Hepatic stellate cell (primary cell): Measurements from ENCODE around the gene FAM13A.

Source experiments
- DNase-seq: peaks from one replicate; pipeline ENCODE4 v3.0.0; 2011; ENCODE audit warnings: low spot score

The FAM13A gene

DNA sequence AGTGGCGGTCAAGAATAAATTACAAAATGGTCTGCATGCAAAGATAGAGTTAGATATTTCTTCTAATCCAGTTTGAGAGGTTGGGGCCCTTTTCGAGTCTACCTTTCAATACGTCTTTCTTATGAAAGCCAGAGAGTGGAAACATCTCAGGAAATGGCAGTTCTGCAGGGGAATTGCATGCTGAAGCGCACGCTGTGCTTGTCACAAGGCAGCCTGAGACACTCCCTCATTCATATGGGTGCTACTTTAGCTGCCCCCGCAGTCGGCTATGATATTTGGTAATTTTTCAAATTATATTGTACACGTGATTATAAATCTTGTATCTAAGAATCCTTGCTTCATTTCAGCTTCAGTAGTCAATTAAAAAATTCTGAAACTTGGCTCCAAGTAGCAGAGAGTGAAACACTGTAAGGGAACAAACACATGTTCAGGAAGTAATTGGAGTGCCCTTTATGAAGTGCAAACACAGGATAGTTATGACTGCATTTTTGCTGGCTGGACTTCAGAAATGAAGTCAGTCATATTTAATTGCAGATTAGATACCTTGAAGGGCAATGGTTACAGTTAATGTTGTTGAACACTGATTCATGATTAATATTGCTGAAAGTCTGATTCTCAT, 213.8 kb downstream of the FAM13A start:
- no peak for DNase-seq

DNA sequence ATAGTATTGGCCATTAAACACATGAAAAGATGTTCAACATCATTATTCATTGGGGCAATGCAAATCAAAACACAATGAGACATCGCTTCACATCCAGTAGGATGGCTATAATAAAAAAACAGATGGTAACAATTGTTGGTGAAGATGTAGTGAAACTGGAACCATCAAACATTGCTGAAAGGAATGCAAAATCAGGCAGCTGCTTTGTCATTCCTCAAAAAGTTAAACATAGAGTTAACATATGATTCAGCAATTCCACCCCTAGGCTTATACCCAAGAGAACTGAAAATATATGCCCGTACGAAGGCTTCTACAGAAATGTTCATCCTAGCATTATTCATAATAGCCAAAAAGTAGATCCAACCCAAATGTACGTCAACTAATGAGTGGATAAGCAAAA, 215.3 kb downstream of the FAM13A start:
- no peak for DNase-seq

DNA sequence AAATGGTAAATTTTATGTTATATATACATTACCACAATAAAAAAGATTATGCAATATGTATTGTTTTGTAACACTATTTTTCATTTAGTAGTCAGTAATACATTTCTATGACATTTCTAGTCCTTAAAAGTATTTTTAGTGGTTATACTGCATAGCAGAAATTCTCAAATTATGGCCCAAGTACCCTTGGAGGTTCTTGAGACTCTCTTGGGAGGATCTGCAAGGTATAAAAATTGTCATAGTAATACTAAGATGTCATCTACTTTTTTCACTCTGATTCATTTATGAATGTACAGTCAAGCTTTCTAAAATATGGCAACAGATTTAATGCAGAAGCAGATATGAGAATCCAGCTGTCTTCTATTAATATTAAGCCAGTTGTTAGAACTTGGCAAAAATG, 220.8 kb downstream of the FAM13A start:
- no peak for DNase-seq

DNA sequence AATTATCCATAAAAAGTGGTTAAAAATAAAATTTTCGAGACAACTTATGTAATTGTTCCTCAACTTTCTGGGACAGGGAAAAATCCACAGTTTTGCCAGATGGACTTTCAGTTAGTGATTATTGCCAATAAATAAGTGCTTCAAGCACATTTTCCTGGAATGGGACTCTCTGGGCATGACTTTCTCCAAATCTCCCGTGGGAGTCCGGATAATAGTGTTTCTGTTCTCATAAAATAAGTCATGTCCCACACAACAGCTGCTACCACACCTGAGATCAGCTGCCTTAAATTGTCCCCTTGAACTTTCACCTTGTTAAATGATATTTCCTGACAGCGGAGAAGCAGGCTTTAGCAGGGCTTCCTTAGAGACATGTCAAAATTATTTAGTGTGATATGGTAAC, 226.0 kb downstream of the FAM13A start:
- DNase-seq = no peak

DNA sequence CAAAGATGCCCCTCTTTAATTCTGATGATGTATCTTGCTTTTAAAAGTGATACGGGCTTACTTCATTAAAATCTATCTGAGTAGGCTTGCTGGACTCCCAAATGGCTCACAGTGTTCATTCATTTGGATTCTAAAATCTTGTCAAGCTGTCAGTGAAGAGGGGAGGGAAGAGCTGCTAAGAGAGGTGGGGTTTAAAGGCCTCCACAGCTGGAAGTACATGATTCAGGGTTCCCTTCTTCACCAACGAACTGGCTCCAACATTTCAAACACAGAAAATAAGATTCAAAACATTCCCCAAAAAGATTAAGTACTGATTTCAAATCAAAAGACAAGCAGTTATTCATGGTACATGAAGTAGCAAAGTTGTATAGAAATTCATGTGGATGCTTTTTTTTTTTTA, 226.4 kb downstream of the FAM13A start:
- no peak for DNase-seq

DNA sequence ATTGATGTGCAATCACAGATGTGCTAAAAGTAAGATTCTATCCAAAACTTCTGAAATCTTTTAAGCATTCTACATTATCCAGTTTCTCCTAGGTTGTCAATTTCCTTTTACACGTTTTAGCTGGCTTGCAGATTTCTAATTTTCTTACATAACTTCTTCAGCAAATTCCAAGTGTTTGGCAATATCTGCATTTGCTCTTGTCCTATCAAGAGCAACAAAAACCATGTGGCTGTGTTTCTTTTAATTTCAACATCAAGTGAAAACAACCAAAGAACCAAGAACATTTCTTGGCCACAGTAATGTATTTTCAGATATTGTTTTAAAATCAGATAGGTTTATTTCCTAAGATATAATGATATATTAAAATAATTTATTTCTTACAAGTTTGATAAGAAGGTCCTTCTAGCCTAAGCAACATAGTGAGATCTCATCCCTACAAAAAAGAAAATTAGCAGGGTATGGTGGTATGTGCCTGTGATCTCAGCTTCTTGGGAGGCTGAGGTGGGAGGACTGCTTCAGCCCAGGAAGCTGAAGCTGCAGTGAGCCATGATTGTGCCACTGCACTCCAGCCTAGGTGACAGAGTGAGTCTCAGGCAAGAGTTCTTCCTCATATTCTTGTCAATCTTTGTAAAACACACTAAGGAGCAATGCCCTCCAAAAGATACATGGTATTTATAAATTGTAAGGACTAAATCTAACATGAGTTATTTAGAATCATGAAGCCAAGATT, 228.0 kb downstream of the FAM13A start:
- DNase-seq = no peak

DNA sequence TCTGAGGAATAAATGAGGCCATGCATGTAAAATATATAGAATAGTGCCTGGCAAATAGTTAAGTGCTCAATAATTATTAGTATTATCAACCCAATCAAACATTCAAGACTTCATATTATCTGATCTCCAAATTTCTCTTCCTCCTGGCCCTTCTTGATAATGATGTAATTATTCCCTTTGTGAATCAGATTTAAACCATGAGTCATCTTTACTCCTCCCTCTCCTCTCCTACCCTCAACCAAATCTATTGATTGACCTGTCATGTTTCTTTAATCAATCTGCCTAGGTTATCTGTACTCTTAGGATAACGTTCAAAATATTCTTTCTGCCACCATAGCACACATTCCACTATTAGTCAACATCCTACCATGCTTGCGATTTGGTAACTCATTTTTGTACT, 229.5 kb downstream of the FAM13A start:
- no peak for DNase-seq

DNA sequence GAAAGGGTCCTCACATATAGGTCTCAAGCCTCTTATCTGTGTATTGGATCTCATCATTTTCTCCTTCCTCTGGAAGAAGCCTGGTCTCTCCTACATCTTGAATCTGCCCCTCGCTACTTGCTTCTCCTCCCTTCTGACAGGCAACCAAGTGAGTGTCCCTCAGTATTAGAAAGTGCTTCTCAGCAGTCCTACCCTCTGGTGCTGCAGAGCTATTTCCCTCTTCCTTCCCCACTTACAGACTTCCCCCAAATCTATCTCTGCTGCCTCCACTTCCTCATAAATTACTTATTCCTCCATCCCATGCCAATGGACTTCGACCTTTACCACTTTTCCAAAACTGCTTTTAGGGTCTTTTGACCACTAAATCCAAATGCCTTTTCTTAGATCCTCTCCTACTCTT, 230.2 kb downstream of the FAM13A start:
- no peak for DNase-seq

DNA sequence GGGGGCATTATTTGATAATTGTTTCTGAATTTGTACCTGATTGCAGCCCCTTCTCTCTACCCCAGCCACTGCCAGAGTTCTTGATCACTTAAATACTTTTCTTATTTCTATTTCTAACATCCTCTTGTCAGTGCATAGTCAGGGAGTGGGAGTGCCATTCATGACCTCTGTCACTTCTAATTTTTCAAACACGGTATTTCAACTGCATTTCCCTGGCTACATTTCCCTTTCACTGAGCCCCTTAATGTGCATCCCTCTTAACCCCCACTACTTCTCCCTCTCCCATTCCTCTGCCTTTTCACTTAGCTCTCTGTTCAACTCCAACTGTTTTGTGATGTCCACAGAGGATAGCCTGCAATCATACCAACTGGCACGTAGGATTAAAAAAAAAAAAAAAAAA, 231.1 kb downstream of the FAM13A start:
- no peak for DNase-seq

DNA sequence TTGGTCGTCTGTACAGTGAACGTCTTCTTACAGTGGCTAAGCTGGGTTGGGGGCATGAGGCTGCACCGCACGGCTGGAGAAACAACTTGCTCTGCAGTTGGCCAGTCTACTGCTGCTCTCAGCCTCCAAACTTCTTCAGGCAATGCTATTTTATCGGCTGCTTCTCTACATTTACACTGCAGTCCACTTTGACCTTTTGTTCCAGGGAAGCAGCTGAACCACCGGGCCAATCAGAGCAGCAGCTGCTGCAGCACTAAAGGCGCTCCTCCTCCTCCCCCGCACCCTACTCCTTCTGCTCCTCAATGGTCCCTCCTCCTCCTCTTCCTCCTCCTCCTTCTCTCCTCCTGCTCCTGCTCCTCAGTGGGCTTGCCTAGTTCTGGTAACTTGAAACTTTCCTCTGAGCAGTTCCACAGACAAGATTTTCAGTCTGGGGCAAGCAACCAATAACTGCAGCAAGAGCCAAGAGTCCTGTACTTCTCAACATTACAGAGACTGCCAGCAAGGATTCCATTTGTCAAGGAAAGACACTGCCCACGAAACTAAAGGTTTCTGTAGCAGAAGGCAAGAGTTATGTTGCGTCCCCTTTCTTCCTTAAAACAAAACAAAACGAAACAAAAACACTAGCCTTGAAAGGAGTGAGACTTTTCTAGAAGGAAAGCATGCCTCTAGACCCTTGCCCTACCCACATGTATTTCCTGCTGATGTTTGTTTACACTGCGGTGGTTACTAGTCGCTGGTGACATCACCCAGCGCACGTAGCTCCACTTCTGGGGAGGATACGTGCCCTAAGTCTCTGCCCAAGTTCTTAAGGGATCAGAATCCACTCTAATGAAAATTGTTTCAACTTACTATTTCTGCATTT, 233.7 kb downstream of the FAM13A start:
- peak; percentile 58 for DNase-seq

DNA sequence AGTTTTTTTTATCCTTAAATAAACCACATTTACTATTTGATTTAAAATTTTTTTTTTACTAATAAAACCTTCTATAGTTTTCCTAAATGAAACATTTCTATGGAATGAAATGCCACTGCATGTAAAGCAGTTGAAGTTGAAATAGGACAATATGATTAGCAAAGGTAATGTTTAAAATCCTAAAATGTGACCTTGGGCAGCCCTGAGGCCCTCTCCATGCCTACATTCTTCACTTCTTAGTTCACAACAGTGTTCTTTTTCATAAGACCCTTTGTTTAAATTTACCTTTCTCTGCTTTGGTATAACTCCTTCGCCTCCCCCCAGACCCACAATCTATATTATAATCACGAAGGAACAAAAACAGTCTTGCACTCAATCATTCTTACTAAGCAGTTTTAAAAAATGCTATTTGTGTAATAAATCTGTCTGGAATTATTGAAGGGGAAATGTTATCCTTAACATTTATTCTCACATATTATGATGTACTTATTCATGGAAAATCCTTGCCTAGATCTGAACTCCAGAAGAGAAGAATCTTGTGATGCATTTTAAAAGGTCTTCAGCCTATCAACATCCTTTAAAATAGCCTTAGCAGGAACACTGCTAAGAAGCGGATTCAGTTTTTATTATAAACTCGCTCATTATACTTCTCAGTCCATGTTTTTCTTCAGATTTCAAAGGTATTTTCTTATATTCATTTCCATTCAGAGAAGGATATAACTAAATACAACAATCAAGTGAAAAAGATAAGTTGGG, 234.8 kb downstream of the FAM13A start:
- no peak for DNase-seq

DNA sequence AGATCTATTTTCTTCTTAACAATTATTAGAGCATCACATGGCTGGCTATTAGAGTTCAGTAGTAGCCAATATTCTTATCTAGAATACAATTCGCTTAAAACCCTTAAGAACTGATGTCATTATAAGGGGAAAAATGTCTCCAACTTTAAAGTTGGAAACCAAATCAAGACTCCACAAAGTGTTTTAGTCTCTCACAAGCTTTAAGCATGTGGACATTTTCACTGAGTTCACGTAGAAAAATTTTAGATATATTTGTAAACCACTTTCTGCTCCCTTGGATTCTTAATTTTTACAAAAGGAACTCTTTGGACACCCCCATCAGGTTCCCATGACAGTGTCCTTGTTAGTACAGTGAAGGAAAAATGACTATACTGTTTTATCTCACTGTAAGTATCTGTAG, 235.5 kb downstream of the FAM13A start:
- DNase-seq = no peak

DNA sequence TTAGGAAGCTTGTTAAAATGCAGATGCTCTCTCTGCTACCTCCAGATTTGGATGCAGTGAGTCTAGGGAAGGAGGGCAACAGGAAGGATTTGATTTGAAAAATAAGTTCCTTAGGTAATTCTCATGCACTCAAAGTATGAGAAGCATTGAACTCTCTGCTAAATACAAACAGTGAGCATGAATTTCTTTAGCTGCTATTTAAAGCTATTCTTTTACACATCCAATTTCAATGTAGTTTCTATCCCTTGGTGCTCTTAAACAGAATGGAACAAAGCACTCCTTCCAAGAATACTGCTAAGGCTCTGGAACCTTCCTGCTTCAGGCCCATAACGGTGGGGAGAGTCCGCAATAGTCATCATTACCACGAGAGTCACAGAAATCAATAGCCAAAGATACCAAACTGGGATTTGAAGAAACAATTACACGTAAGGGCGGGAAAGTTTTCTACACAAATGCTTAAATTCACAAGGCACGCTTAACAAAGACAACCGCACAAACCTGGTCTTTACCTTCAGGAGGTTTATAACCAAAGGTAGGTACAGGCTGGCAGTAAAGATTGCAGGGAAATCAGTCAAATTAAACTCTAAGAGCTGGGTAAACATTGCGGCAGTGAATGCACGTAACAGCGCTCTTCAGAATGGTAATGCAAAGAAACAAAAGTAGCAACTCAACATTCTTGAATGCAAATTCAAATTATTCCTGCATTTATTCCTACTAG, 236.1 kb downstream of the FAM13A start:
- DNase-seq = no peak

DNA sequence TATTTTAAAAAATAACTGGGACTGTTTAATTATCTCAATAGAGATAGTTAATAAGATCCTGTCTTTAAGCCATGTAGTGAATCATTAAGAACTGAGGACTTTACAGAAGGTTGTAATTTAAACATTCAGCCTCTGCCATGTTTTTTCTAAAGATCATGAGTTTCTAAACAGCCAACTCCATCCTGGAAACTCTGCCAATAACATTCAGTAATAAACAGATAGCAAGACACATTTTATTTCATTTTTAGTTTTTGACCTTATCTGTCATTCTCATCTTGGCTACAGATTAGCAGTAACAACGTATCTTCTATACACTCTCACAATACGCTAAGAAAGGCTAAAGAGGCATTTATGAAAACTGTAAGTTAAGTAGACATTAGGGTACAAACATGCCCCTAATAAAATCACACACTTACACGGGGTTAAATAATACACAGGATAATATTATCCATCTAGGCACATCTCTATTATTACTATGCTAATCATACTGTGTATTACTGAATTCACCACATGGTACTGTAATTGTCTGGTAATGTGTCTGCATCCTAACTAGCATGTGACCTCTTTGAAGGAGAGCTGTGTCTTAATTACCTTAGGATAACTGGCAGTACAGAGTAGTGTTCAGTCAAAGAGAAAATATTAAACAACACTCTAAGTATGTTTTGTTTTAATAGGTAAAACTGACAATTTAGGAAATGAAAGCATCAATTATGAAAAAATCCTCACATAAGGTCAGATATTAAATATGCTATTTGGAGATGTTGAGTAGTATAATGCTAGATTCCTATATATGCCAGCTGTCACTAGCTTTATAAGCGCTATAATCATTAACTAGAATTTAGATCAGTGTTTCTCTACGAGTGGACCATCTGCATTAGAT, 236.9 kb downstream of the FAM13A start:
- no peak for DNase-seq

DNA sequence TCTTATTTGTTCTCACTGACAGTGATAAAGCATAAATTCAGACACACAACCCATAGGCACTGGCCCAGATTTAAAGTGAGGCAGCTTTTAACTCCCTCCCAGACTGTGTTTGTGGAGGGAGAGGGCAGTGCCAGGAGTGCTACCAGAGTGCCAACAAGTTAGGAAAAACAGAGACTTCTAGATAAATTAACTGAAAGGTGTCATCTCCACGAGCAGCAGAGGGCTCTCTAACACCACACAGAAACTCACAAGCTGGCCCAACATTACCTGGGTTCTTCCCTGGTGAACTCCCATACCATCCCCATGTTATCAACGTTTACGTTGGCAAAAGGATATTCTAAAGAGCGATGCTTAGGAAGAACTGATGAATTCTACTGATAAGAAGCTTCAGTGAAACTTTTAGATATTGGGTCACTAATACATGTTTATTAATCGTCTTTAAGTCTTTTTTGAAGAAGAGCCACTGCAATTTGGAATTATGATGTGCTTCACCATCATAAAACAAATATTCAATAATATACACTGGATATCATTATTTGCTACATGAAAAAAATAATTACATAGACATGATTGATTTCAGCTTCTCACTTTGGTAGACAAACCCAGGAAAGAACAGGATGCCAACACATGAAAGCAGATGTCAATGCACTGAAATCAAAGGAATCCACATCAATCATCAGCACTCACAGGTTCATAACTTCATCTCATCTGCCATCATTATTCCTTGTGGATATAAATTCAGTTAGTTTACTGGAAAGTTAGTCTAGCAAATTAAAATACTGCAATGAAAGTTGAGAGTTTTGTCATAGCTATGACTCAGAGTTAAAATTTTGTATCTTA, 238.1 kb downstream of the FAM13A start:
- no peak for DNase-seq

DNA sequence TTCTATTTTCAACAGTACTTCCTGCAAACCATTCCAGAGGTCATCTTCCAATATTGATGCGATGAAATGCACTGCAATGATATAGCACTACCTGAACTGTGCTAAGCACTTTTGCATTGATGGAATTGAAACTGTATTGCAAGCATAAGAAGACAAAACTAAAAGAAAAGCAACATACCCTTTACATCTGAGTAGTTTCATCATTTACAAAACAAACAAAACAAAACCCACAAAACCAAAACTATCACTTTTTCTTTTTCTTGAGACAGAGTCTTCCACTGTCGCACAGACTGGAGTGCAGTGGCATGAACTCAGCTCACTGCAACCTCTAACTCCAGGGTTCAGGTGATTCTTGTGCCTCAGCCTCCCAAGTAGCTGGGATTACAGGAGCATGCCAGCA, 239.2 kb downstream of the FAM13A start:
- no peak for DNase-seq

DNA sequence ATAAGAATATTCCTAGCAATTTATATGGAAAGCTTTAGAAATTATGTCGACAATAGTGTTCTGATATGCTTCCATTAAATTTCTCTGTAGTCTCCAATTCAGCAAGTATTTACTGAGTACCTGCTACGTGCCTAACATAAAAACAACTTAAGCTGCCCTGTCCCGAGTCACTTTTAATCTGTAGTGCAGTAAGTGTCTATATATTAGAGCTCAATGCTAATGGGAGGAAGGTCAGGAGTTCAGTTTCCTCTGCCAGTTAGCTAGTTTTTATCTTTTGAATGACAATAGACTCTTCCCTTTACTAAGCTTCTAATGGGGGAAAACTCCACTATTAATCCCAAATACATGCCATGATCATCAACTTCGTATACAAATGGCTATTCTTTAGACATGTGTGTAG, 240.6 kb downstream of the FAM13A start:
- DNase-seq = no peak

DNA sequence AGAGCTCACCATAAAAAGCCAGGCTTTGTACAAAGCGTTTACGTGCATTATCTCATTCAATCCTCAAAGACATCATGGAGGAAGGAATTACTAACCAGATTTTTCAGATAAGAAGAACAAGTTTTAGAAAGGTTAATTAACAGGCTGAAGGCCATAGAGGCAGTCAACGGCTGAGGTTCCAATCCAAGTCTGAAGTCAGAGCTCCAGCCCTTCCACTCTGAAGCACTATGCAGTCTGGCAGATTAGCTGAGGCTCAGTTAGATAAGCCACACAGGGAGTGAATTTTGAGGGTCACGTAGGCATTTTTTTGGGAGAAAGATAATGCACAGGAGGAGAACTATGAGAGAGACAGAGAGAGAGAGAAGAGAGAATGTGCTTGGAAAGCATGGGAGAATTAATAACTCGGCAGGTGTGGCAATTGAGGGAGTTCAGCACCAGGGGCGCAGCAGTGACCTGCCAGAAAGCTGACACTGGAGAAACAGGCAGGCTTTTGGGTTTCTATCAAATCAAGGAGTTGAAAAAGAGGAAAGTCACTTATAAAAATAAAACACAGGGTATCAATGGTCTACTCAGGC, 242.9 kb downstream of the FAM13A start:
- DNase-seq = no peak

DNA sequence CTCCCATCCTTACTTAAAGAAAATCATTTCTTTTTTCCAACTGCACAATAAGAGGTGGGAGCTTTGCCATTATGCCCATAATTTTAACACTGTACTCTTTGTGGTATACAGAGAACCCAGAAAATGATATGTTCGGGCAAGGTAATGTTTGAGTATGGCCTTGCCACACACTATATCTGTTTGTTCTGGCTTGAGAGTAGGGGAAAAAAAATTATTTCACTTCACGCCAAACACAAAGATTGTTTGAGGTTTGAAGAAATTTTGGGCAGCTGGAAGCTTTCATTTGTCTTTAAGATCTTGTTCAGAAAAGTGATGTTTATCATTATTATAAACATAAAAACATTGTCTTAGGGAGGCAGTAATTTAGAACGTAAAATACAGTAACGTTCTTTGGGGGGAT, 244.0 kb downstream of the FAM13A start:
- DNase-seq = no peak
